ENCODE results near the gene GJE1.

GRCh38 chr6:142117366-142117765 is 15.4 kb upstream of the GJE1 start:
- TF ChIP-seq GATA3 (IDR thresholded peaks at IDR 0.05; ENCODE audit: low read depth, low read length) (no peak), GATA2 (IDR thresholded peaks at IDR 0.05; ENCODE audit: low read depth, low read length) (no peak)
